Right forelimb (tissue), 1 donor: ENCODE results near the gene ACVR1C.
"Not testable (repeated sequence)": the region's sequence is repeated elsewhere in the genome, so short reads cannot be mapped to it uniquely, and the experiment has no call there.

ENCODE experiments used
- DNase-seq: peaks from one replicate; pipeline ENCODE4 v3.0.0-alpha.2; 2018

The ACVR1C gene

GRCh38 chr2:157572725-157573124, 55.9 kb downstream of the ACVR1C start:
- DNase-seq = no peak

GRCh38 chr2:157566623-157567022, 62.0 kb downstream of the ACVR1C start:
- not testable (repeated sequence) for DNase-seq

DNA sequence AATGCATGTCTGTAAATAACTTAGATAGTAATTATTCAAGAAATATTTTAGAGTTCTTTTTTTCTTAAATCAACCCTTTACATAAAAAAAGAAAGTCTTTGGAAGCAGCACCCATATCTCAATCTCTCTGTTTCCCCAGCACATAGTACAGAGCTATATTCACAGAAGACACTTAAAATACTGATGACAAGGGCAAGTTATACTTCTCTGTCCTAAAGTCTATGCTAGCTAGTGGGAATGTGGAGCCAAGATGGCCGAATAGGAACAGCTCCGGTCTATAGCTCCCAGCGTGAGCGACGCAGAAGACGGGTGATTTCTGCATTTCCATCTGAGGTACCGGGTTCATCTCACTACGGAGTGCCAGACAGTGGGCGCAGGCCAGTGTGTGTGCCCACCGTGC, 62.6 kb downstream of the ACVR1C start:
- DNase-seq = not testable (repeated sequence)

DNA sequence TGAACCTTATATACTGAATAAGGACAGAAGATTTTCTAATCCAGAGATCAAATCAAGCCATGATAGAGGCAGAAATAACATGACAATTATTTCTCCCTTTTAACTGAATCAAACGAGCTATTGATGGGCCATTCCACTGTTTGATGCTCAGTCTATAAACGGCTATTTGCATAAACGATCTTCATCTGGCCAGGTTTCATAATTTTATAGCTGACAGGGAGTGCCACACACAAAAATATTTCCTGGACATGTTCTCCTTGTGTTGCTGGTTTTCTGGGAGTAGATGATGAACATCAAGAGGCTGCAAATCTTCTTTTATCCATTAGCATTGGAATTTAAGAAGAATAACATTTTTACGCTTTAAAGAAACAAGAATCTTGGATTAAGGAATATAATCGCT, 63.1 kb downstream of the ACVR1C start:
- no peak for DNase-seq

- no peak for DNase-seq
Observed at GRCh38 chr2:157559890-157560289, 68.8 kb downstream of the ACVR1C start.

DNA sequence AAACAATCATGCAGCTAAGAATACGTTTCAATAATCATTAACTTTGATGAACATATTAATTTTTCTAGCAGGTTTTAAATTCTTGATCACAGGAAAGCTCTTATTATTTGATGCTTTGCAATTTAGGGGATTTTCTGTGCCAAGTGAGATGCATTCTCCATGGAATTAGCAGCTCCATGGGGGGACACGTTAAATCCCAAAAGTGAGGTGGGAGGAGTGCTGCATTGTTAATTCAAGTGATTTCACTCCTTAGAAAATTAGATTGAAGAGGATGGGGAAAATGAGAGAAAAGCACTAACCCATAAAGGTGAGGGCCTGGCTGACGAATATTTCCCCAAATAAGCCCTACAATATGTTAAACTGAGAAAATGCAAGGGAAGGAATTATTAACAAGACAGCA, 69.2 kb downstream of the ACVR1C start:
- no peak for DNase-seq

DNA sequence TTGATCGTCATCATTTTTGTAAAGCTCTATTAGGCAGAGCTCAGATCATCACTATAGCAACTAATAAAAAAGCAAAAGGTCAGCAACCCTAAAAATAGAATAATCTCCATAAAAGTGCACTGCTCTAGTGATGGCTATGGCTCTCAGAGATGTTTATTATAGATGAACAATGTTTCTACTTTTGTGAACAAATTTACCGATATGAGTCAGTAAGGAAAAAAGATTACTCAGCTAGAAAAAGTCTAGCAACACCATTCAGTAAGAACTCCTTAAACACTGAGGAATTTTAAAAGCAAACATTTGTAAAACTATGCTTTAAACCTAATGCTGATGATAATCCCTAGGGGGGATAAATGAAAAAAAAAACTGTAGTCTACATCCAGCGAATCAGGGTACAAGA, 69.6 kb downstream of the ACVR1C start:
- DNase-seq = no peak

- no peak for DNase-seq
Observed at GRCh38 chr2:157557770-157558169, 70.9 kb downstream of the ACVR1C start.

- DNase-seq = no peak
Observed at GRCh38 chr2:157540102-157540501, 88.6 kb downstream of the ACVR1C start.

DNA sequence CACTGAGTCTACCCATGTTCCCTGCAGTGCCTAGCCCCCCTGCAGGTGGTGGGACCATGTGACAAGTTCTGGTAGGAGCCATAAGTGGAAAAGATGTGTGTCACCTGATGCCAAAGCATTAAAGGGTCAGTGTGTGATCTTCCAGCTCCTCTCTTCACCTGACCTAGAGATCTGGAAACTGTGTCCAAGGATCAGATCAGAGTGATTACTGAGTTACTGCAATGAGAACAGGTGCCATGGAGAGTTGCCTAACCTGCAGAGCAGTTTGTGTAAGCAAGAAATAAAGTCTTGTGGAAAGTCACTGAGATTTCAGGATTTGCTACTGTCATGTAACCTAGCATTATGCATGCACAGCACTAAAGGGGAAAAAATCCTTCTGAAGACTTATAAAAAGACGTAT, 90.6 kb downstream of the ACVR1C start:
- no peak for DNase-seq

- DNase-seq = no peak
Observed at GRCh38 chr2:157536815-157537214, 91.8 kb downstream of the ACVR1C start.

- DNase-seq = no peak
Observed at GRCh38 chr2:157528963-157529751, 99.5 kb downstream of the ACVR1C start.

- DNase-seq = no peak
Observed at GRCh38 chr2:157526070-157526469, 102.6 kb downstream of the ACVR1C start.

GRCh38 chr2:157523270-157524247, 105.1 kb downstream of the ACVR1C start:
- no peak for DNase-seq

DNA sequence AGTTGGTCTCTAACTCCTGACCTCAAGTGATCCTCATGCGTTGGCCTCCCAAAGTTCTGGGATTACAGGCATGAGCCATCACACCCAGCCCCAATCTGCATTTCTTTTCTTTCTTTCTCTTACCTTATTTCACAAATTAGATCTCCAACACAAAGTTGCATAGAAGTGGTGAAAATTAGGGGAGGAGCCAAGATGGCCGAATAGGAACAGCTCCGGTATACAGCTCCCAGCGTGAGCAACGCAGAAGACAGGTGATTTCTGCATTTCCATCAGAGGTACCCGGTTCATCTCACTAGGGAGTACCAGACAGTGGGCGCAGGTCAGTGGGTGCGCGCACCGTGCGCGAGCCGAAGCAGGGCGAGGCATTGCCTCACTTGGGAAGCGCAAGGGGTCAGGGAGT, 113.7 kb downstream of the ACVR1C start:
- not testable (repeated sequence) for DNase-seq

- no peak for DNase-seq
Observed at GRCh38 chr2:157509744-157510143, 118.9 kb downstream of the ACVR1C start.

DNA sequence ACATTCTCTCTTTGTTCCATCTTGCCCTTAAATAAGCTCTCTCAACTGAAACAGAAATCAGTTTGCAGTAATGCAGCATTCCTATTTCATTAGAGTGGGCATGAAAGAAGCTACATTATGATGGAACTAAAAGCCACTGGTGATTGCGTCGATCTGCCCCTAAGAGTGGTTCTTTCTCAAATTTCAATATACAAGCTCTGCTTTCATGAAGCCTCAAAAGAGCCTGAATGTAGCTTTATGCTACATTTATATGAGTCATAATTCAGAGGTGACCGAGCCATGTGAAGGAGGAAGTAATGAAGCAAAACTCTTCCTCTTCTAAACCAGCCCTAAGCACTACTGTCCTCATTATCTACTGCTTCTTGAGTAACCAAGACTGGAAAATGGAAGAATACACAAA, 120.0 kb downstream of the ACVR1C start:
- no peak for DNase-seq

- DNase-seq = no peak
Observed at GRCh38 chr2:157506586-157506985, 122.1 kb downstream of the ACVR1C start.

DNA sequence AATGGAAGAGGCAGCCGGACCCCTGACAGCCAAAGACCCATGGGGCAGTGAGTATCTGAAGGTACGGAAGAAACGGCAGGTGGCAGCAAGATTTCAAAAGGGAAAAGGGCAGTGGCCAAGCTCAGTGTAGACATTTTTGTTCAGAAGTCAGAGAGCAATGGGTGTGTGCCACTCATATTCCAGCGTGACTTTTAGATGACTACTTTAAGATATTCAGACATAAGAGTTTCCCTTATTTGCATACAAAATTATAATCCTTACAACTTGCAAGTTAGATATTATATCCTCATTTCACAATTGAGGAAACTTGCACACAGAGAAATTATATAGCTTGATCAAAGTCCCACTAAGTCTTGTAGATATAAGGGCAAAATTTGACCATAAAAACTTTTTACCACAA, 124.0 kb downstream of the ACVR1C start:
- no peak for DNase-seq

DNA sequence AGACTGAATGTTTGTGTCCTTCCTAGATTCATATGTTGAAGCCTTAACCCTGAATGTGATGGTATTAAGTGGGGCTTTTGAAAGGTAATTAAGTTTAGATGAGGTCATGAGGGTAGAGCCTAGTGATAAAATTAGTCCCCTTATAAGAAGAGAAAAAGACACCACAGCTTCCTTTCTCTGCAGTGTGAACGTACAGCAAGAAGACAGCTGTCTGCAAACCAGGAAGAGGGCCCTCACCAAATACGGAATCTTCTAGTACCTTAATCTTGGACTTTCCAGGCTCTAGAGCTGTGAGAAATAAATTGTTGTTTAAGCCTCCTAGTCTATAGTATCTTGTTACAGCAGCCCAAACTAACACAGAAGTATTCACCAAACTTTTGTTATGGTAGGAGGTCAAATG, 127.6 kb downstream of the ACVR1C start:
- no peak for DNase-seq

DNA sequence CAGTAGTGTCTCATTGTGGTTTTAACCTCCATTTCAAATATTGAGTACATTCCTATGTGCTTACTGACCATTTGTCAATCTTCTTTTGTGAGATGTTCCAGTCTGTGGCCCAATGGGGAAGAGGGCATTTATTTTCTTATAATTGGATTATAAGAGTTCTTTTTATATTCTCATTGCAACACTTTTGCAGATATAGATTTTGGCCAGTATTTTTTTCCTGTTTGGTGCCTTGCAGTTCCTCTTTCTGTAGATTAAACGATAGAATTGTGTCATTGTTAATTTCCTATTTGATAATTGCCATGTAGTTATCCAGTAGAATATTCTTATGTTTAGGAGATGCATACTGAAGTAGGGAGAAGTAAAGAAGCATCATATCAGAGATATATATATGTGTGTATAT, 128.3 kb downstream of the ACVR1C start:
- no peak for DNase-seq

GRCh38 chr2:157498483-157498882, 130.2 kb downstream of the ACVR1C start:
- DNase-seq = no peak

DNA sequence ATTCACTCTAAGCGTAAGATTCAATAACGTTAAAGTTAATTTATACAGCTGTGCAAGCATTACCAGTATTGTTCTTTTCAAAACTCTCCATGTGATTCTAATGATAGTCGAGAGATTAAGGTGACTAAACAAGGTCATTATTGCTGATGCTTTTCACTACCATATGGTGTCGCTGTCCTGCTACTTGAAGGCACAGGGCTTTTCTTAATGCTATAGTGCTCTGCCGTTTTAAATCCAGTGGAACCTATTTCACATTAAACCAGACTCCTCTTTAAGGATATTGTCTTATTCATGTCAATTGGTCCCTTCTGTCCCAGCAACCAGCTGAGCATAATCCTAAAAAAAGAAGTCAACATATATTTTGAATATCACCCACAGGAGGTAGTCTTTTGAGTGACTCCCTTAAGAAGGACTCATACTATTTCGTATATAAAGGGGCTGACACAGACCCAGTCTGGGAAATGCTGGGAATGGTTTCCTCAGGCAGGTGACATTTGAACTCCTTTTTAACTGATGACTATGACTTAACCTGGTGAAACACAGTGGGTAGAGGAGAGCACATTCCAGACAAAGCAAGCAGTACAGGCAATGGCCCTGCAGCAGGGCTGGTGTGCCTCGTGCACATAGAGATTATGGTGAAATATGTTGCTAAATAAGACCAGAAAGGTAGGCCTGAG, 130.9 kb downstream of the ACVR1C start:
- DNase-seq = no peak
